Chondrocyte (in vitro differentiated cells): ENCODE measurements around the gene SERPINE2. TPM values are rescaled to one million over a fixed set of nuclear protein-coding genes. Genes with fewer than 3 reads are reported as not detected.

ENCODE experiments used
- DNase-seq: peaks from one replicate; pipeline ENCODE4 v3.0.0; 2021; ENCODE audit warnings: mixed read lengths, low spot score
- H3K27ac Mint-ChIP-seq: one replicate; pipeline ENCODE4 v1.8.0; 2021; ENCODE audit warnings: mild to moderate bottlenecking, moderate library complexity, mixed read lengths; ENCODE audit not compliant: unreplicated experiment
- H3K27me3 Mint-ChIP-seq: 2 replicates; pipeline ENCODE4 v1.8.0; 2021; ENCODE audit warnings: low read depth, mixed read lengths
- H3K36me3 Mint-ChIP-seq: 2 replicates; pipeline ENCODE4 v1.8.0; 2021; ENCODE audit warnings: low read depth, mixed read lengths
- H3K4me1 Mint-ChIP-seq: 2 replicates; pipeline ENCODE4 v1.8.0; 2021; ENCODE audit warnings: low read depth, mild to moderate bottlenecking, mixed read lengths
- H3K4me3 Mint-ChIP-seq: one replicate; pipeline ENCODE4 v1.8.0; 2021; ENCODE audit warnings: mild to moderate bottlenecking, moderate library complexity, mixed read lengths; ENCODE audit not compliant: unreplicated experiment
- H3K9me3 Mint-ChIP-seq: 2 replicates; pipeline ENCODE4 v1.8.0; 2021; ENCODE audit warnings: low read depth, mixed read lengths
- CTCF ChIP-seq: fragments of 200-600 bp; sonication (generic); IDR thresholded peaks from 2 replicates; pipeline ENCODE4 v1.5.0; 2021; ENCODE audit warnings: antibody characterized with exemption, mild to moderate bottlenecking, moderate library complexity
- total RNA-seq: library from RNA; stranded (reverse); gene quantifications from 3 replicates; pipeline ENCODE4 v1.2.1, GENCODE V29; 2021

SERPINE2 gene
- total RNA-seq, 1 donor from 2014 or later, result 46.9 TPM

- TF ChIP-seq CTCF, result no peak
- Mint-ChIP-seq H3K27ac (no peak overlapping the region), H3K36me3 (no peaks in the 10 kb centered on the region), H3K4me3 (no peak overlapping the region), H3K27me3 (no peaks in the 10 kb centered on the region), H3K4me1 (peaks cover 4% of the 10 kb centered on the region), H3K9me3 (no peaks in the 10 kb centered on the region)
- DNase-seq, result no peak
Observed at GRCh38 chr2:224020523-224020922, 18.6 kb downstream of the SERPINE2 start.

GRCh38 chr2:224017957-224018356 is 21.1 kb downstream of the SERPINE2 start:
- Mint-ChIP-seq H3K4me1 (no peaks in the 10 kb centered on the region), H3K27me3 (no peaks in the 10 kb centered on the region), H3K9me3 (no peaks in the 10 kb centered on the region), H3K36me3 (no peaks in the 10 kb centered on the region), H3K4me3 (no peak overlapping the region), H3K27ac (no peak overlapping the region)
- no peak for TF ChIP-seq CTCF
- no peak for DNase-seq

DNA sequence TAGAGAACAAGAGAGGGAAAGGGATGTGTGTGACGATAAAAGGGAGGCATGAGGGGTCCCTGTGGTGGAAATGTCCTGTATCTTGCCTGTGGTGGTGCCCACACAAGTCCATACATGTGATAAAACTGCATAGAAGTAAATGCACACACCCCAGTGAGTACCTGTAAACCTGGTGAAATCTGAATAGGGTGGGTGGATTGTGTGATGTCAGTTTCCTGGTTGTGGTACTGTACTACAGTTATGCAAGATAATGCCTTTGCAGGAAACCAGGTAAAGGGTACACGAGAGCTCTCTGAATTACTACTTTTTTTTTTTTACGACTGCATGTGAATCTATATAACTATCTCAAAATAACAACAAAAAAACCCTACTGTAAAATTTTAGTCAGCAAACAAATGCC is 22.1 kb downstream of the SERPINE2 start:
- H3K36me3 Mint-ChIP-seq, result no peaks in the 10 kb centered on the region
- TF ChIP-seq CTCF, result no peak
- H3K4me3 Mint-ChIP-seq, result no peak overlapping the region
- DNase-seq, result no peak
- H3K27me3 Mint-ChIP-seq, result no peaks in the 10 kb centered on the region
- H3K4me1 Mint-ChIP-seq, result no peaks in the 10 kb centered on the region
- no peaks in the 10 kb centered on the region for H3K9me3 Mint-ChIP-seq
- no peak overlapping the region for H3K27ac Mint-ChIP-seq

DNA sequence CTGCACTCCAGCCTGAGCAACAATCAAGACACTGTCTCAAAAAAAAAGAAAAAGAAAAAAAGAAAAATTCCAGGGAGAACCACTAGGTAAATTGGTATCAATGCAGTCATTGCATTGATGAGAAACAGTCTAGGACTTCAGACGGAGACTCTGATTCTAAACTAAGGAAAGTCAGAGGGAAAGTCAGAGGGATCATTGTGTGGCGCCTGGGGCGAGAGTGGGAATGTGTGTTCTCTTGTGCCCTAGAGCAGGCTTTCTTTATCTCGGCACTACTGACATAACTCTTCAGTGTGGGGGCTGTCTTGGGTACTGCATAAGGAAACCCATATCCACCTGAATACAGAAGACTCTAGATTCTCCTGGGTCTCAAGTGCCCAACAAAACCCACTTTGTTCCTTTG is 24.8 kb downstream of the SERPINE2 start:
- no peaks in the 10 kb centered on the region for H3K36me3 Mint-ChIP-seq
- H3K27ac Mint-ChIP-seq, result no peak overlapping the region
- no peaks in the 10 kb centered on the region for H3K27me3 Mint-ChIP-seq
- no peaks in the 10 kb centered on the region for H3K9me3 Mint-ChIP-seq
- peaks cover 7% of the 10 kb centered on the region for H3K4me1 Mint-ChIP-seq
- H3K4me3 Mint-ChIP-seq, result no peak overlapping the region
- TF ChIP-seq CTCF, result no peak
- no peak for DNase-seq

- Mint-ChIP-seq H3K9me3 (no peaks in the 10 kb centered on the region), H3K4me1 (peaks cover 7% of the 10 kb centered on the region), H3K27ac (no peak overlapping the region), H3K27me3 (no peaks in the 10 kb centered on the region), H3K4me3 (no peak overlapping the region), H3K36me3 (no peaks in the 10 kb centered on the region)
- DNase-seq, result no peak
- no peak for TF ChIP-seq CTCF
Observed at GRCh38 chr2:224011837-224012236, 27.2 kb downstream of the SERPINE2 start.
